Mucosa of rectum (tissue), 2 donors: ENCODE data around the gene ZCCHC7.
"Not testable (repeated sequence)": the region's sequence is repeated elsewhere in the genome, so short reads cannot be mapped to it uniquely, and the experiment has no call there.

Experiments
- H3K27ac ChIP-seq, 2 donors: one replicate each; pipeline ENCODE4 v1.7.0; 2013; ENCODE audit warnings: inconsistent platforms in 2 of 2, low read depth in 2 of 2, low read length in 2 of 2
- H3K27me3 ChIP-seq, 2 donors: one replicate each; pipeline ENCODE4 v1.7.0; 2013; ENCODE audit warnings: low read length in 2 of 2; ENCODE audit not compliant: control insufficient read depth in 2 of 2, insufficient read depth in 2 of 2
- H3K36me3 ChIP-seq, 2 donors: one replicate each; pipeline ENCODE4 v1.7.0; 2013; ENCODE audit warnings: low read length in 2 of 2; ENCODE audit not compliant: control insufficient read depth in 2 of 2, insufficient read depth in 2 of 2
- H3K4me1 ChIP-seq, 2 donors: one replicate each; pipeline ENCODE4 v1.7.0; 2013; ENCODE audit warnings: low read length in 2 of 2, mild to moderate bottlenecking in 1 of 2; ENCODE audit not compliant: control insufficient read depth in 2 of 2, insufficient read depth in 2 of 2
- H3K4me3 ChIP-seq, 2 donors: one replicate each; pipeline ENCODE4 v1.7.0; 2013; ENCODE audit warnings: low read length in 2 of 2
- H3K9ac ChIP-seq, 2 donors: one replicate each; pipeline ENCODE4 v1.7.0; 2013; ENCODE audit warnings: low read length in 2 of 2, low read depth in 1 of 2, mild to moderate bottlenecking in 1 of 2
- H3K9me3 ChIP-seq, 2 donors: one replicate each; pipeline ENCODE4 v1.7.0; 2013; ENCODE audit warnings: low read length in 2 of 2; ENCODE audit not compliant: control insufficient read depth in 2 of 2
- donor health status: healthy.
- donor health status: Normal muscosa, but diverticular disease.

ZCCHC7 gene

GRCh38 chr9:37164335-37164734 lies 44.0 kb downstream of the ZCCHC7 start:
- not testable (repeated sequence) for H3K4me1 ChIP-seq, H3K9ac ChIP-seq, H3K27ac ChIP-seq, H3K9me3 ChIP-seq, H3K36me3 ChIP-seq, H3K4me3 ChIP-seq, H3K27me3 ChIP-seq

- H3K9ac ChIP-seq = no peak overlapping the region
- H3K27me3 ChIP-seq = no peaks in the 10 kb centered on the region
- peaks cover 0 to 3% of the 10 kb centered on the region in 2 donors for H3K36me3 ChIP-seq
- H3K27ac ChIP-seq = no peak overlapping the region
- H3K9me3 ChIP-seq = no peaks in the 10 kb centered on the region
- no peaks in the 10 kb centered on the region for H3K4me1 ChIP-seq
- no peak overlapping the region for H3K4me3 ChIP-seq
These were observed 45.3 kb downstream of the ZCCHC7 start for GRCh38 chr9:37165644-37166043.

GRCh38 chr9:37167456-37168047 lies 47.2 kb downstream of the ZCCHC7 start:
- Histone ChIP-seq H3K27ac (no peak overlapping the region), H3K4me3 (no peak overlapping the region), H3K36me3 (no peaks in the 10 kb centered on the region), H3K4me1 (no peaks in the 10 kb centered on the region), H3K27me3 (no peaks in the 10 kb centered on the region), H3K9ac (no peak overlapping the region), H3K9me3 (no peaks in the 10 kb centered on the region)

GRCh38 chr9:37172557-37172956 lies 52.2 kb downstream of the ZCCHC7 start:
- no peaks in the 10 kb centered on the region for H3K4me1 ChIP-seq
- H3K9ac ChIP-seq = no peak overlapping the region
- no peaks in the 10 kb centered on the region for H3K9me3 ChIP-seq
- H3K27me3 ChIP-seq = no peaks in the 10 kb centered on the region
- no peak overlapping the region for H3K27ac ChIP-seq
- peaks cover 0 to 4% of the 10 kb centered on the region in 2 donors for H3K36me3 ChIP-seq
- no peak overlapping the region for H3K4me3 ChIP-seq

- Histone ChIP-seq H3K4me3 (no peak overlapping the region), H3K36me3 (peaks cover 0 to 4% of the 10 kb centered on the region in 2 donors), H3K27me3 (no peaks in the 10 kb centered on the region), H3K4me1 (no peaks in the 10 kb centered on the region), H3K27ac (no peak overlapping the region), H3K9me3 (no peaks in the 10 kb centered on the region), H3K9ac (no peak overlapping the region)
These were observed 53.9 kb downstream of the ZCCHC7 start for GRCh38 chr9:37174247-37174646.

DNA sequence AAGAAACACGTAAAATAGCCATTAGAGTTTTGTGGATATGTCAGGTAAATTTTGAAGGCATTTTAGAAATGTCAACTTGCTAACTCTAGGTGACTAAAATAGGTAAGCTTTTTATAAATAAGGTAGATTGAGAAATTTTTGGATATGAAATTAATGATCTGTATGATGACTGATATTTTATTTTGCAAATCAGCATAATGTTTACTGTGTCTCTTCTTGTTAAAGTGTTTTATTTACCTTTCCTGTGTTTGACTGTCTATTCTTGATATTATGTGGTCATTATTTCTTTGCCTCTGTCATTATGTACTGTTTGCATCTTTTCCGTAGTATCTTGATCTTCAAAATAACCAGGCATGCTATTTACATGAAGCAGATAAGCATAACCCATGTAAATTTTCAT lies 58.4 kb downstream of the ZCCHC7 start:
- Histone ChIP-seq H3K9ac (no peak overlapping the region), H3K4me3 (no peak overlapping the region), H3K36me3 (peaks cover 0 to 2% of the 10 kb centered on the region in 2 donors), H3K27ac (no peak overlapping the region), H3K27me3 (no peaks in the 10 kb centered on the region), H3K4me1 (no peaks in the 10 kb centered on the region), H3K9me3 (peaks cover 0 to 2% of the 10 kb centered on the region in 2 donors)

GRCh38 chr9:37179576-37179975 lies 59.2 kb downstream of the ZCCHC7 start:
- peaks cover 0 to 2% of the 10 kb centered on the region in 2 donors for H3K9me3 ChIP-seq
- no peaks in the 10 kb centered on the region for H3K27me3 ChIP-seq
- no peaks in the 10 kb centered on the region for H3K4me1 ChIP-seq
- H3K36me3 ChIP-seq = peaks cover 0 to 2% of the 10 kb centered on the region in 2 donors
- no peak overlapping the region for H3K27ac ChIP-seq
- H3K4me3 ChIP-seq = no peak overlapping the region
- no peak overlapping the region for H3K9ac ChIP-seq

DNA sequence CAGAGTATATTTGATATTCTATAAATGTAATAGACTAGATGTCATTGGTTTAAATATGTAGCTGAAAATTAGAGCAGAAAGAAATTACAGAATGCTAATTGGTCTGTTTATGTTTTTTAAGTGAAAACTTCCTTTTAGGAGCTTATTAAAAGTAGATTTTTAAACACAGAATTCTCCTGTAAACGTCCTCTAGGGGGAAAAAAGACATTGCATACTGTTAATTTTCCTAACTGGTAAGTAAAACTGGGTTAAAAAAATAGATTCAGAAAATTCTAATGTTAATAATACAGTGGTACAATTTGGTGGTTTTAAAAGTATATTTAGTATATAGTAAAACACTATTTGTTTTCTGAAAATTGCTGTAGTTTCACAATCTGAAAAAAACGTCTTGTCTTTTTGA lies 59.8 kb downstream of the ZCCHC7 start:
- Histone ChIP-seq H3K9me3 (peaks cover 0 to 2% of the 10 kb centered on the region in 2 donors), H3K27me3 (no peaks in the 10 kb centered on the region), H3K36me3 (peaks cover 0 to 2% of the 10 kb centered on the region in 2 donors)

DNA sequence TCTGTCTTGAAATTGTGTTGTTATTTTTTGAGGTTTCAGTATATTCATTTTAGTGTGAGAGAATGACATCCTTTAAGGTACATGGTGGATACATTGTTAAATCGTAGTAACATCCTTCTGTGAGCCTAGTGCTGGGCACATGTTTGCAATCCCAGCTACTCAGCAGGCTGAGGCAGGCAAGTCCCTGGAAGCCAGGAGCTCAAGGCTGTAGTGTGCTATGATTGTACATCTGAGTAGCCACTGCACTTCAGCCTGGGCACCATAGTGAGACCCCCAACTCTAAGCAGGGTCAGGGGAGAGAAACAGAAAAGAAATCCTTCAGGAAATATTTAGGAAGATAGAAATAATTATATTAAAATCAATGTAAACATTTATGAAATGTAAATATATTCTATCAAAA lies 62.3 kb downstream of the ZCCHC7 start:
- Histone ChIP-seq H3K9ac (no peak overlapping the region), H3K36me3 (peaks cover 0 to 2% of the 10 kb centered on the region in 2 donors), H3K27ac (no peak overlapping the region), H3K4me1 (no peaks in the 10 kb centered on the region), H3K4me3 (no peak overlapping the region), H3K9me3 (peaks cover 0 to 2% of the 10 kb centered on the region in 2 donors), H3K27me3 (no peaks in the 10 kb centered on the region)

More for the DNA sequence above, 59.8 kb downstream of the ZCCHC7 start:
- no peaks in the 10 kb centered on the region for H3K4me1 ChIP-seq
- H3K9ac ChIP-seq = no peak overlapping the region
- H3K27ac ChIP-seq = no peak overlapping the region
- no peak overlapping the region for H3K4me3 ChIP-seq

GRCh38 chr9:37184905-37185867 lies 64.8 kb downstream of the ZCCHC7 start:
- Histone ChIP-seq H3K27me3 (no peaks in the 10 kb centered on the region), H3K4me3 (no peak overlapping the region), H3K36me3 (peaks cover 0 to 2% of the 10 kb centered on the region in 2 donors), H3K27ac (no peak overlapping the region), H3K9me3 (peaks cover 0 to 2% of the 10 kb centered on the region in 2 donors), H3K4me1 (no peaks in the 10 kb centered on the region), H3K9ac (no peak overlapping the region)
